Activated CD8-positive, alpha-beta memory T cell treated with anti-CD3 and anti-CD28 coated beads for 4 hours (primary cell): ENCODE results near the gene UBXN11.
"Not testable (repeated sequence)": the region's sequence is repeated elsewhere in the genome, so short reads cannot be mapped to it uniquely, and the experiment has no call there.

Experiments
- DNase-seq, 2 donors: peaks; one replicate each; pipeline ENCODE4 v3.0.0-alpha.2; 2020; ENCODE audit warnings: low read depth in 2 of 2

The UBXN11 gene

GRCh38 chr1:26305667-26306289, 658 bp downstream of the UBXN11 start:
- DNase-seq = no peak

GRCh38 chr1:26302733-26303405, 3.6 kb downstream of the UBXN11 start:
- DNase-seq = no peak

GRCh38 chr1:26300578-26301275, 5.7 kb downstream of the UBXN11 start:
- no peak for DNase-seq

- DNase-seq = no peak
Measured at GRCh38 chr1:26297791-26298124, 8.7 kb downstream of the UBXN11 start.

- no peak for DNase-seq
Measured at GRCh38 chr1:26297057-26297790, 9.2 kb downstream of the UBXN11 start.

- no peak for DNase-seq
Measured at GRCh38 chr1:26296340-26297056, 9.9 kb downstream of the UBXN11 start.

GRCh38 chr1:26295194-26296138, 11.0 kb downstream of the UBXN11 start:
- DNase-seq = no peak

GRCh38 chr1:26293911-26294463, 12.4 kb downstream of the UBXN11 start:
- DNase-seq = no peak

GRCh38 chr1:26292735-26293134, 13.7 kb downstream of the UBXN11 start:
- not testable (repeated sequence) for DNase-seq

- DNase-seq = no peak
Measured at GRCh38 chr1:26291939-26292338, 14.5 kb downstream of the UBXN11 start.

GRCh38 chr1:26291433-26291832, 15.0 kb downstream of the UBXN11 start:
- no peak for DNase-seq

GRCh38 chr1:26290882-26291261, 15.6 kb downstream of the UBXN11 start:
- DNase-seq = no peak

- no peak for DNase-seq
Measured at GRCh38 chr1:26290122-26290881, 16.1 kb downstream of the UBXN11 start.

GRCh38 chr1:26289158-26290059, 17.0 kb downstream of the UBXN11 start:
- DNase-seq = no peak

- peak in 1 of 2 donors; percentile 55 for DNase-seq
Measured at GRCh38 chr1:26288311-26288941, 18.0 kb downstream of the UBXN11 start.

- no peak for DNase-seq
Measured at GRCh38 chr1:26287811-26288210, 18.6 kb downstream of the UBXN11 start.

- DNase-seq = no peak
Measured at GRCh38 chr1:26287033-26287711, 19.3 kb downstream of the UBXN11 start.

GRCh38 chr1:26286064-26286416, 20.4 kb downstream of the UBXN11 start:
- no peak for DNase-seq
